Gastroesophageal sphincter (tissue), 3 donors: ENCODE results near the gene TPRG1L.

Source experiments
- EP300 ChIP-seq: sonication (generic); formaldehyde crosslinking; IDR thresholded peaks from one replicate; pipeline ENCODE4 v1.6.1; 2017; ENCODE audit warnings: antibody characterized with exemption, mild to moderate bottlenecking
- POLR2A ChIP-seq, 2 donors: fragments of 450-650 bp; IDR thresholded peaks; one replicate each; pipeline ENCODE4 v1.6.1; 2017; ENCODE audit warnings: antibody characterized with exemption in 2 of 2, mild to moderate bottlenecking in 2 of 2, moderate library complexity in 1 of 2
- TF ChIP-seq, protein P1 (sequence below), 4 experiments: fragments of 200-600 bp in 2 of 4; fragments of 450-650 bp in 2 of 4; sonication (generic) in 1 of 4; IDR thresholded peaks; one replicate each; pipeline ENCODE4 v1.5.1; 2017 to 2019; ENCODE audit warnings: antibody characterized with exemption in 4 of 4, mild to moderate bottlenecking in 2 of 4, moderate library complexity in 2 of 4

DNA sequence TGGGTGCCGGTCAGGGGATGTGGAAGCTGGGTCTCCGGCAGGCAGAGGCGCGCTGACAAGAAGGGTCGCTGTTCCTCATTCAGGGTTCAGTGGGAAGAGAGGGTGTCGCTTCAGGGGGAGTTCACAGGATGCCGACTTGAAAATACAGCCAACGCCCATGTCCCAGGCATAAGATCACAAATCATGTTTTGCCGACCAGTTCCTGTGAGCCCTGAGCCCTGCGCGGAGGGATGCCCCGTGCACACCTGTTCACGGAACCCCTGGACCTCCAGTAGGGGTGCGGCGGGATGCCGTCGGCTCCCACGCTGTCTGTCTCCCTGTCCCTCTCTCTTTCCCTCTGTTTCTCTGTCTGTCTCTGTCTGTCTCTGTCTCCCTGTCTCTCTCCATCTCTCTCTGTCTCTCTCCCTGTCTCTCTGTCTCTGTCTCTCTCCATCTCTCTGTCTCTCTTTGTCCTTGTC is 54.3 kb downstream of the TPRG1L start:
- TF ChIP-seq POLR2A (IDR thresholded peaks at IDR 0.05) (no peak), EP300 (no peak)
- TF ChIP-seq, protein P1, sequence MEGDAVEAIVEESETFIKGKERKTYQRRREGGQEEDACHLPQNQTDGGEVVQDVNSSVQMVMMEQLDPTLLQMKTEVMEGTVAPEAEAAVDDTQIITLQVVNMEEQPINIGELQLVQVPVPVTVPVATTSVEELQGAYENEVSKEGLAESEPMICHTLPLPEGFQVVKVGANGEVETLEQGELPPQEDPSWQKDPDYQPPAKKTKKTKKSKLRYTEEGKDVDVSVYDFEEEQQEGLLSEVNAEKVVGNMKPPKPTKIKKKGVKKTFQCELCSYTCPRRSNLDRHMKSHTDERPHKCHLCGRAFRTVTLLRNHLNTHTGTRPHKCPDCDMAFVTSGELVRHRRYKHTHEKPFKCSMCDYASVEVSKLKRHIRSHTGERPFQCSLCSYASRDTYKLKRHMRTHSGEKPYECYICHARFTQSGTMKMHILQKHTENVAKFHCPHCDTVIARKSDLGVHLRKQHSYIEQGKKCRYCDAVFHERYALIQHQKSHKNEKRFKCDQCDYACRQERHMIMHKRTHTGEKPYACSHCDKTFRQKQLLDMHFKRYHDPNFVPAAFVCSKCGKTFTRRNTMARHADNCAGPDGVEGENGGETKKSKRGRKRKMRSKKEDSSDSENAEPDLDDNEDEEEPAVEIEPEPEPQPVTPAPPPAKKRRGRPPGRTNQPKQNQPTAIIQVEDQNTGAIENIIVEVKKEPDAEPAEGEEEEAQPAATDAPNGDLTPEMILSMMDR (IDR thresholded peaks at IDR 0.05): no peak
